NCI-H1930 (cell line): Measurements from ENCODE around the gene NID1.
"Not testable (repeated sequence)": the region's sequence is repeated elsewhere in the genome, so short reads cannot be mapped to it uniquely, and the experiment has no call there.

ENCODE experiments used
- DNase-seq, 2 experiments: peaks; one replicate each; lab custom pipeline; 2025; lab: John Stamatoyannopoulos, UW

Gene NID1

DNA sequence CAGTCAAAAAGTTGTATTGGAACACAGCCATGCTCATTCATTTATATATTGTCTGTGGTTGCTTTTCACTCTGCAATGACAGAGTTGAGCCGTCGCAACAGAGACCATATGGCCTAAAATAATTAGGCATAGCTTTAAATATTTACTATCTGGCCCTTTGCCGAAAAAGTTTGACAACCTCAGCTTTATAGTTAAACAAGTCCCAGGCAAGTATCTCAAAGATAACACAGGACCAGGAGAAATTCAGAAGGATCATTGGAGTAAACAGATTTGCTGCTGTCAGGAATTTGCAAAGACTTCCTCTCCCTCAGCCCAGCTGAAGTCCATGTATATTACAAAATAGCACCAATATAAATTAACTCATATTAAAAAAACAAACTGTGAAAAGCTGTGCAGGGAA, 34.4 kb downstream of the NID1 start:
- no peak for DNase-seq

DNA sequence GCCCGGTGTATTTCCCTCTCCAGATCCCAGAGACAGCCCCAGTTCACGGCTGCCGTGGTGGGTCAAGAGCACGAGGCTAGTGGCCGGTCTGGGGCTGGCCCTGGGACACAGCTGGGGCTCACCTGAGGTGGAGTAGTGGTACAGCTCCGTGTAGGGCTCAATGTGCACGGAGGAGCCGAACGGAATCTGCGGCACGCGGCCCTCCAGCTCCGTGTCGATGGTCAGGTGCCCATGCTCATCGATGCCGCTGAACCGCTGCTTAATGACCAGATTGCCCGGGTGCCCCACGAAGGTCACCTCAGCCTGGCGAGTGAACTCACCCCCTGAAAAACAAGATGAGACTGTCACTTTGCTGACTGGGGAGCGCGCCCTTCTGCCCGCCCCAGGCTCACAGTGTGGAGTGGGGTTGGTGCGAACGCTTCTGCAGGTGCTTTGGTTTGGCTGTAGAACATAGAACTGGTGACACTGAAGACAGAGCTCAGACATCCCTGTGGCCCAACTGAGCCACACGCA, 35.4 kb downstream of the NID1 start:
- DNase-seq = no peak

DNA sequence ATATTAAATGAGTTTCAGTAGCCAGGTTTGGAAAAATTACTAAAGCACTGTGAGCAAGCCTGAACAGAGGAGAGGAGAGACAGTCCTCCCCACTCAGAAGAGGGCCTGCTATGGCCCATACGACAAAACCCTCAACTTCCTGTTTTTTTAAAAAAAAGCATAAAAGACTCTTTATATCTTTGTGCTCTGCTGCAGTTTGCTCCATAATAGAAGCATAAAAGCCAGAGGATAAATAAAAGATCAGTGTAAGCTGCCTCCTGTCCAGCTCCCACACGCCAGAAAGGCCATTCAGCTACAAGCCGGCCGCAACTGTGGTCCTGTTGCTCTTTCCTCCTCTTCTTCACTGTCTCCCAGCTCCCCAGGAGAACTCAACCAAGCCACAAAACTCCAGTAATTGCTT, 37.8 kb downstream of the NID1 start:
- no peak for DNase-seq

DNA sequence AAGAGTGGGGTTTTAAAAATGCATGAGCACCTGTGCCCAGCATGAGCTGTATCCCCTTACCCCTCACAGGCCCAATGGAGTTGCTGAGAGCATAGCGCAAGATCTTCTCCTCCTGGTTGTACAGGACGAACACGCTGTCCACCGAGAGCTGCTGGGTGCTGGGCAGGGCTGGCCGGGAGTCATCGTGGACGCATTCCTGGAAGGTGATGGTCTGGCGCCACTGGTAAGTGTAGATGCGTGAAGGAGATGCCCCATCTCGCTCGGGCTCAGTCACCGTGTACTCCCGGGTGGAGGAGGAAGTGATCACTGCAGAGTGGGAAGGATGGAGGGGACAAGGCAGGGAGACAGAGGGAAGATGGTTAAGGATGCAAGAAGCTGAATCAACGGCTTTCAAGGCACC, 39.1 kb downstream of the NID1 start:
- DNase-seq = no peak

DNA sequence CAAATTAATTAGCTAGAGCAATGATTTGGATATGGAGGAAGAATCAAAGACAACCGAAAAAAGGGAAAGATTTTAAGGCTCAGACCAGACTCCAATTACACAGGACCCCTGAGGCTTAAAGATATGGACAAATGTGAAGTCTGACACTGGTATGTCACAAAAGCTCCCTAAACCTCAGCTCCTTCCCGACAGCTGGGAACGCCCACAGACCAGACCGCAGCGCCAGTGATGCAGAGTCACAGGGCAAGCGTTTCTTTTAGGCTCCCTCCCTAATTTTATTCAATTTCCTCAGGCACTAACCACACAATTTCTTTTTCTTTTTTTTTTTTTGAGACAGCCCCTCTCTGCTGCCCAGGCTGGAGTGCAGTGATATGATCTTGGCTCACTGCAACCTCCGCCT, 40.2 kb downstream of the NID1 start:
- DNase-seq = no peak

DNA sequence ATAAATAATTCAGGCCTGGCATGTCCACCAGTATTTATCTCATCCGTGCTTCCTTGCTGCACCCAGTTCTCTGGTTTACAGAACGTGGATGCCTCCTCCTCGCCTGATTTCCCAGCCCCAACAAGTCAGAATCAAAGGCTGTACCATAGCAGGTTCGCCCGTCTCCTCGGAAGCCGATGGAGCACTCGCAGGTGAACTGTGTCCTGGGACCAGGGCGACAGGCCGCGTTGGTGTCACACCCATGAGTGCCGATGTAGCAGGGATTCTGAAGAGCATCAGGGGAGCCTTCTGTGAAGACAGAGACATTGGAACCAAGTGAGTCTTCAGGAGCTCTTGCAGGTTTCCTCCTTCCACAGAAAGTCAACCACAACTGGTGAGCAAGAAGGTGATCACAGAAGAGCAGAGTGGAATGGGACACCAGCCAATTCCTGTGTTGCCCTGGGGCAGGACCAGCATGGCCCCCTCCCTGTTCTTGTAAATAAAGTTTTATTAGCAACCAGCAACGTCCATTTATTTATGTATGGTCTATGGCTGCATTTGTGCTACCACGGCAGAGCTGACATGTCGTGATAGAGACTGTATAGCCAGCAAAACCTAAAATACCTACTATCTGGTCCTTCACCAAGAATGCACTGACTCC, 40.8 kb downstream of the NID1 start:
- no peak for DNase-seq

DNA sequence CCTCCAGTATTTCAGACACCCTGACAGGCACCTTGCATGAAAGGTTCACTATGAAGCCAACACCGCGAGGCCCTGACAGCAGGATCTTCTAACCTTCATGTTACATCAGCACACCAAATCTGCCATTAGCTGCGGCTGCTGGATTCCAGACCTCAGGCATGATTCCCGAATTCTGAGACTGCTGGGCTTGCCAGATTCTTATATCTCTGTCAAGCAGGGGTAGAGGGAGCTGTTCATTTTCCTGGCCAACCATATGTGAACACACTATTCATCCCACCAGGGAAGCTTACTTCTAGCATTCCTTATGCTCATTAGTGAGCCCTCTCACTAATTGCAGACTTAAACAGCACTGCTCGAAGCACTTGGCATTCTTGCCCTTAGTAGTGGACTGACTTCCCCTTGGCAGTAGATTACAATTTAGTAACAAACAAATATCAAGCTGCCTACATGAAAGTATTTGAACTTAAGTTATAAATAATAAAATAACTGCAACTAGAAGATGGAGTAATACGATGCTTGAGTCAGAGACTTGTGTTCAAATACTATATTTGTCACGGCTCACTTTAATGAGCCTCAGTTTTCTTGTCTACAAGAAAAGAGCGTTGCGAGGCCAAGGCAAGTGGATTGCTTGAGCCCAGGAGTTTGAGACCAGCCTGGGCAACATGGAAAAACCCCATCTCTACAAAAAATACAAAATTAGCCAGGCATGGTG, 43.3 kb downstream of the NID1 start:
- DNase-seq = no peak

DNA sequence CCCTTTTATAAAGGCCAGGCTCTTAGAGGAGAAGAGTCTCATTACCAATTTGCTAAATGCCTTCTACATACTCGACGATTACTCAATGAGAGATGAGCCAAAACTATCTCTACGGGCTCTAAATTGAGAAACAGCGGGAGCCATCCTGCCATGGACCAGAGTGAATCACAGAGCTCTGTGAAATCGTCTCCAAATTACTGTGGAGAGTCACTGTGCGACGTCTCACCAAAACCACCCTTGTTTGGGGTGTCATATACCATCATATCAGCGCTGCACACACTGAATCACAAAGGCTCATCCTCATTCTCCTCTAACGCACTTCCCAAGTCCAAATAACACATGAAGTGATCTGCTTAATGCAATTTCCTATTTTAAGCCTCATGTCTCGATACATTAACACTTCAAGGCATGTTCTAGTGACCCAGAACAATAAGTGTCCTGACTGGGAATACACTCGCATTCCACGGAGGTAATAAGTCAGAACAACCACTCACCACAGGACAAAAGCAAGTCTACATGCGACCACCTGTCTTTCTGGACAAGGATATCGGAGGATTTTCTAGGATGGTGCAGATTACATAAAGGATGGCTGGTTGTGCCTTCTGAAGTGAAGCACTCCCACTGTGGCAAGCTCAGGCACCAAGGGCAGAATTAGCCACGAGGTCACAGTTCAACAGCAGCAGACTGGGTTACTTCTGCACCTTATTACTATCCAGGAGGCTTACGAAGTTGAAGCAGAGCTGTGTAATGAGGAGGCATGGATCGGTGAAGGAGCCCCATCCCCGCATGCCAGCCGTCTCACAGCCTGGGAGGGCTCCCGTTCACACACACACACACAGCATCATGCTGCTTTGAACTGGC, 44.3 kb downstream of the NID1 start:
- DNase-seq = no peak

DNA sequence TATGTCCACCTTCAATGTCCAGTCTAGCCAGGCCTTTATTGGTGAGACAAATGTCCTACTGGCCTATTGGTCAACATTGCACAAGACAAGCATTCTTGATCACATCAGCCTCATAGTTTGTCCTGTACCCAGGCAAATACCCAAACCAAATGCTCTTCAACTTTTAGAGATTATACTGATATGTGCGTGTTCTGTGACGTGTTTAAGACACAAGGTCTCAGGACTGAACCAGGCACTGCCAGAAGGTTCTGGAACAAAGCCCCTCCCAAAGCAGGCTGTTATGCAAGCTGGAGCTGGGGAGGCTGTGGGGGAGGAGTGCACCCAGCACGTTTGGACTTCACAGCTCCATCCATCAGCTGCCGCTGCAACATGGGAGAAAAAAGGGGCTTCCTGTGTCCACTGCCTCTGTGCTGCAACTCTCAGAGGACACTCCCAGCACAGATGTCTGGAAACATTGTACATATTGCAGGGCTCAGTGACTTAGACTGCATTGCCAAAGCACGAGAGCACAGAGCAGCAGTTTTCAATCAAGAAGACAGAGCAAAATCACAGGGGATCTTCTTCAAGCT, 45.9 kb downstream of the NID1 start:
- no peak for DNase-seq

DNA sequence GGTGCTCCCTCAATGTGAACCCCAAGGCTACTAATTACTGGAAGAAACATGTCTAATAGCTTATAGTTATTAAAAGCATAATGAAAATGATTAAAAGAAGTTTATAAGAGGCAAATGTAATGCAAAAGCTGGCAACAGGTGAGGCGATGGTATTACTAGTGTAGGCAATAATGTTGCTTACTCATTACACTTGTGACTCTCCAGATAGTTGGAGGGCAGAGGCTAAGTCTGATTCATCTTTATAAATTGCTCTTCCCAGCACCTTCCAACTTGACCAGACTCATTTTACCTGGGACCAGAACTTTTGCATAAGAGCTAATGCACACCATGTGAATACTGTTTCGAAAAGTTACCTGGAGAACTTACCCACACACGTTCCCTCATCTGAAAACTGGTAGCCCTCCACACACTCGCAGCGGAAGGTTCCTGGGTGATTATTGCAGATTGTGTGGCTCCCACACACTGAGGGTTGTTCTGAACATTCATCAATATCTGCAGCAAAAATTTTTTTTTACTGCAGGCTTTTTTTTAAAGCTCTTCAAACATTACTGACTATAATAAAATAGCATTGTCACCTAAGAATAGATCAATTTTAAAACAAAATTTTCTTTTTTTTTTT, 48.0 kb downstream of the NID1 start:
- DNase-seq = no peak

DNA sequence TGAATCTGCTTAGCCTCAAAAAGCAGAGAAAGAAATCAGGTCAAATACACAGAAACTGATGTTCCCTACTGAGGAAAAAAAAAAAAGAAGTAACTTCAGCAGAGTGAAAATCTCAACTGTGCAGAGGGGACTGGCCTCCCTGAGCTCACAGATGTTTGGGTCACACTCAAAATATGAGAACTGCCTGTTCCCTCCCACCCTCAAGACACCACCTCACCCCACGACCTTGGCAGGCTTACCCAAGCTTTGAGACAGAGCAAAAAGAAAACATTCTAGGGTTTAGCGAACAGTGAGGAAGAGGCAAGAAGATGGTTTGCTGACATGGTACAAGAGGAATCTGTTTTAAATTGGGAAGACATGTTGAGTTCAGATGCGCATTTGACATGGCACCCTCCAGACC, 48.8 kb downstream of the NID1 start:
- DNase-seq = no peak

DNA sequence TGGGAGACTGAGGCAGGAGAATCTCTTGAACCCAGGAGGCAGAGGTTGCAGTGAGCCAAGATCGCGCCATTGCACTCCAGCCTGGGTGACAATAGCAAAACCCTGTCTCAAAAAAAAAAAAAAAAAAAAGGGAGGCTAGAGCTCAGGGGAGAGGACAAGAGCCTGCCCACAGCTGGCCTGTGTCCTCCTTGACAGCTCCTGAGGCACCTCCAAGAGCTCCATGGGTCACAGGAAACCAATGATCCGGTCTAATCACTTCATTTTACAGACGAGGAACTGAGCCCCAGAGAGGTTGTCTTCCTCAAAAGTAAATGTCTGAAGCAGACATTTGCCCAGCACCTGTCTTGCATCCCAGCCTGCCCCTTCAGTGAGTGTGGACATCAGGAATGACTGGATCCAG, 49.4 kb downstream of the NID1 start:
- DNase-seq = no peak

DNA sequence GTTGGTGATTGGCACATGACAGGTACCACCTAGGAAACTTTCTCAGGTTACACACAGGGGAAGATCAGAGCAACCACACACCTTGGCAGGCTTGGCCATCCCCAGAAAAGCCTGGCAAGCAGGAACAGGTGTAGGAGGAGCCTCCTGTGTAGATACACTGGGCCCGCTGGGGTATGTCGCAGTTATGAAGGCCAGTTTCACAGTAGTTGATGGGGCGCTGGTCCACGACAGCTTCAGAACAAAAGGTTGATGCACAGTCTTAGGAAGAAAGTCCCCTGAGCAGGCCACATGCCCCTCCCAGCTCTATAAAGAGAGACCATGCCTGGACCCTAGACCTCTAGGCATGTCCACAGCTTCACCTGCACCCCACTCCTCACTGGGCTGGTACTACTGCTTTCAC, 51.6 kb downstream of the NID1 start:
- DNase-seq = no peak

DNA sequence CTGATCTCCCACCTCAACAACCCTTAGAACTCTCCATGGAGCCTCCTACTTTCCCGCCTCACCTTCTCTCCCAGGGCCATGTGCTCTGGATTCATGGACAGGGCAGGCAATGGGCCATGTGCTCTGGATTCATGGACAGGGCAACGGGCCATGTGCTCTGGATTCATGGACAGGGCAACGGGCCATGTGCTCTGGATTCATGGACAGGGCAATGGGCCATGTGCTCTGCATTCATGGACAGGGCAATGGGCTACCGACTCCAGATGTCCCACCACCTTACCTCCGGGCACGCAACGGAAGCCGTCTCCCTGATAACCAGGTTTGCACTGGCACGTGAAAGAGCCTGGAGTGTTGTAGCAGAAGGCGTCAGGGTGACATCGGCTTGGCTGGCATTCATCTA, 53.2 kb downstream of the NID1 start:
- DNase-seq = no peak

DNA sequence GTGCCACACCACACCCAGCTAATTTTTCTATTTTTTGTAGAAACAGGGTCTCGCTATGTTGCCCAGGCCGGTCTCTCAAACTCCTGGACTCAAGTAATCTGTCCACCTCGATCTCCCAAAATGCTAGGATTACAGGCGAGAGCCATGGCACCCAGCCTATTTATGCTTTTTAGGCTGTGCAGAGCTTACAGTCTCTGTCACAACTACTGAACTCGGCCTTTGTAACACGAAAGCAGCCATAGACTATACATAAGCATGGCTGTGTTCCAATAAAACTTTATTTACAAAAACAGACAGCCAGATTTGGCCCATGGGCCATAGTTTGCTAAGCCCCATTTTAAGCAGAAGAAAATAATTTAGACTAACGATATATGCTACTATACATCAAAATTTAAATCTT, 54.4 kb downstream of the NID1 start:
- no peak for DNase-seq

DNA sequence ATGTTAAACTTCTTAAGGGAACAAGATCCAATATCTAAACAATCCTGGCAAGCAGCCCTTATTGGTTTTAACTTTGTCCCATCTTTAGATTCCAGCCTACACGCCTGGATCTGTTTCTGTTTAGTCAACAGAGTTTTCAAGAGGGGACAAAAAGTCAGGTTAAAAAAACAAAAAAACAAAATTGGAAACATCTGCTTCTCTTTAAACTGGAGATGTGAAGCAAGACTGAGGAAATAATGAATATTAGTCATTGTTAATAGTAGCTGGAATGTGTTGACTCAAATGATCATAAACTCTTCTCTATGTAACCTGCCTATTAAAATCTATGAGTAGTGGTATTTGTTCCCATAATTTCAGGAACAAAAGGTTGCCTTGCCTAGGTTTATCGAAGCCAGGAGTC, 55.0 kb downstream of the NID1 start:
- no peak for DNase-seq

DNA sequence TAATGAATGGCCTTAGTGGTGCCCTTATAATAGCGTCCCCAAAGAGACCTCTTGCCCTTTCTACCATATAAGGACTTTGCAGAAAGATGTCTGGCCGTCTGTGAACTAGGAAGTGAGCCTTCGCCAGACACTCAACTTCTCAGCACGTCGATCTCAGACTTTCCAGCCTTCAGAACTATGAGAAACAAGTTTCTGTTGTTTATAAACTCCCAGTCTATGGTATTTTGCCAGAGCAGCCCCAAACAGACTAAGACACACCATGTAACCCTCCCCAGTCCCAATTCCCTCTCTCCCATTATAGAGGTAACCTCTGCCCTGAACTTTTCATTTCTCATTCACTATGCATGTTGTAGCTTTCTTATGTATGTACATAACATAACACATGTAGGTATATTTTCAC, 55.7 kb downstream of the NID1 start:
- DNase-seq = no peak

DNA sequence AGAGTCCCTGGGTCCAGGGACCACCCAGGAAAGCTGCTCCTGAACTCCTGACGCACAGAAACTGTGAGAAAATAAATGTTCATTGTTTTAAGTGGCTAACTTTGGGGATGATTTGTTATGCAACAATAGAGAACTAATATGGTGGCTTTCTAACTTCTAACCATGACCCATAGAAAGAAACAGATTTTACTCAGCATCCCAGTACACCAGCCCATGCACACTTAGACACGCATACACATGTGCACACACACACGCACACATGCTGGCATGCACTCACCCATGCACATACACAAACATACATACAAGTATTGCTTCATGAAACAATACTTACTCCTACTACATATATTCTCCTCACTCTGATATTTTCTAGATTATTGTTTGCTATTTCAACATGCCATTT, 57.1 kb downstream of the NID1 start:
- DNase-seq = no peak

DNA sequence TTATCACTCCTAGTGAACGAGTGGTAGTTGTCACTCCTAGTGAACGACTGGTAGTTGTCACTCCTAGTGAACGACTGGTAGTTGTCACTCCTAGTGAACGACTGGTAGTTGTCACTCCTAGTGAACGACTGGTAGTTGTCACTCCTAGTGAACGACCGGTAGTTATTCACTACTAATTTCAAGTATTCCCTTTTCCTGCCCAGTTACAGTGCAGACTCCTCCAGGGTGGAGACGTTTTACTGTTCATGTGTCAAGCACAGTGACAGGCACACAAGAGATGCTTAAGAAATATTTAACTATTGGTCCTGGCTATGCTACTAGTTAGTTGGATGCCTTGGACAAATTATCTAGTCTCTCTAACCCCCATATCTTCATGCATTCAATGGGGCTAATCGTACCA, 61.8 kb downstream of the NID1 start:
- not testable (repeated sequence) for DNase-seq

DNA sequence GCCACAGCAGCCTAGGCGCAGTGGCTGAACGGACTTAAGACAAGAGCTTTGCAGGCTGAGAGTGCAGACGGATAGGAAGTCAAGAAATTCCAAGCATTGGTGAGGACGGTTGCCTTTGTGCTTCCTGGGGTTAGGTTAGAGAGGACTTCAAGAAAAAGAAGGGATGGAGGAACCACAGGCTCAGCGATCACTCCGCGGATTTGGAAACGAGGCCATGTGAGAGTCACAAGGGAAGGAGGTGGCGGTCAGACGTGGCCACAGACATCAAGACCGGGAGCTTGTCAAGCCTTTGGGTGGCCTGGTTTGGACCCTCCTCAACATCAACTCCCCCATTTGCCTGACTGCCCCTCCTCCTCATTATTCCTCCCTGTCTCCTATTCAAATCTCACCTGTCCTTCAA, 62.3 kb downstream of the NID1 start:
- no peak for DNase-seq

DNA sequence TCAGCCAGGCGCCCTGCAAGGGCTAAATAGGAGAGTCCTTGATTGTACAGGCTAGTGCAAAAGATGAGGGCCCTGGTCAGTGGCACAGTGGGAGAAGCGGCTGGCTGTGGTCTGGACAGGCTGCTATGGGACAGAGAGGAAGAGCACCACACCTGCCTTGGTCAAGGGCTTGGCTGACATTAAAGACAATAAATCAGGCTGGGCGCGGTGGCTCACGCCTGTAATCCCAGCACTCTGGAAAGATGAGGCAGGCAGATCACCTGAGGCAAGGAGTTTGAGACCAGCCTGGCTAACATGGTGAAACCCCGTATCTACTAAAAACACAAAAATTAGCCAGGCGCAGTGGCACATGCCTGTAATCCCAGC, 62.9 kb downstream of the NID1 start:
- no peak for DNase-seq

DNA sequence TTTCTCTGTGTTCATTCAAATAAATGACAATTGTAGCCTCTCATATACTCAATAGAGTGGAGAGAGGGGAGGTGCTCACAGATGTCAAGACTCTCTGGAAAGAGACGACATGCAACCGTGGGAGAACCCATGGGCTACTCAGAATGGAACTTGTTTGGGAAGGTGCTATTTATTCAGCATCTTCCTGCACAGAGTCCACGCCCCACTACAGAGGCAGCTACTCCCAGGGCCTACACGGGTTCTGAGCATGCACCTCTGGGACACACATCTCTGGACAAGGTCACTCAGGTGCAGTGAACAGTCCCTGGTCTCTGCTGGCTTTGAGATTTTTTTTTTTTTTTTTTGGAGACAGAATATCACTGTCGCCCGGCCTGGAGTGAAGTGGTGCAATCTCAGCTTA, 64.1 kb downstream of the NID1 start:
- DNase-seq = no peak
